Panc1 (cell line): ENCODE results near the gene PSD4. TPM values are rescaled to one million over a fixed set of nuclear protein-coding genes. Genes with fewer than 3 reads are reported as not detected.

Experiments used
- ATAC-seq: fragments of 200-7000 bp; cut with Tn5 transposase; 2 replicates; pipeline ENCODE4 v1.9.1; 2020; ENCODE audit warnings: mild to moderate bottlenecking, moderate library complexity
- BruUV-seq: library from RNA; stranded (reverse); fragments of 400-500 nt; replicated peaks from 2 replicates; lab custom pipeline; 2021; lab: Mats Ljungman, UMichigan
- CTCF ChIA-PET: fragments of 300-600 bp; sonication (Branson Sonifier 250); formaldehyde crosslinking; loops from one replicate; lab custom pipeline; 2022; ENCODE audit warnings: antibody characterized with exemption; lab: Charles Lee
- POLR2A ChIA-PET: fragments of 300-600 bp; sonication (Branson Sonifier 250); formaldehyde crosslinking; loops from one replicate; lab custom pipeline; 2022; ENCODE audit warnings: antibody characterized with exemption; lab: Charles Lee
- DNase-seq: peaks from one replicate; pipeline ENCODE4 v3.0.0-alpha.2; 2010; ENCODE audit warnings: low read depth, low spot score
- H3K27ac ChIP-seq: 2 replicates; pipeline ENCODE4 v1.5.1; 2011; ENCODE audit warnings: mild to moderate bottlenecking, low read length, inconsistent platforms
- H3K27me3 ChIP-seq: fragments of 200-500 bp; sonication (Bioruptor generic); 2 replicates; pipeline ENCODE4 v1.6.0; 2014; ENCODE audit warnings: low read length, inconsistent platforms; ENCODE audit not compliant: control insufficient read depth, insufficient read depth
- H3K36me3 ChIP-seq: fragments of 200-500 bp; sonication (Bioruptor generic); 2 replicates; pipeline ENCODE4 v1.5.1; 2014; ENCODE audit warnings: inconsistent platforms, mild to moderate bottlenecking, low read length, moderate library complexity; ENCODE audit not compliant: control insufficient read depth, insufficient read depth
- H3K4me1 ChIP-seq: 2 replicates; pipeline ENCODE4 v1.5.1; 2011; ENCODE audit warnings: inconsistent platforms, mild to moderate bottlenecking, low read length, moderate library complexity; ENCODE audit not compliant: control insufficient read depth, insufficient read depth
- H3K4me3 ChIP-seq, 2 experiments: 2 replicates each; pipeline ENCODE4 v1.5.1; 2011 to 2012; ENCODE audit warnings: low read depth in 2 of 2, low read length in 2 of 2, mild to moderate bottlenecking in 2 of 2, inconsistent platforms in 1 of 2, moderate library complexity in 1 of 2
- H3K9me3 ChIP-seq: fragments of 200-500 bp; sonication (Bioruptor generic); 2 replicates; pipeline ENCODE4 v1.5.1; 2014; ENCODE audit warnings: low read depth, mild to moderate bottlenecking, inconsistent platforms, low read length, moderate library complexity; ENCODE audit not compliant: control insufficient read depth, insufficient read depth
- POLR2AphosphoS5 ChIP-seq: IDR thresholded peaks from 2 replicates; pipeline ENCODE4 v1.6.1; 2012; ENCODE audit warnings: mild to moderate bottlenecking, low read depth, low read length, moderate library complexity
- SIN3A ChIP-seq: IDR thresholded peaks from 2 replicates; pipeline ENCODE4 v1.6.1; 2012; ENCODE audit warnings: low read depth, mild to moderate bottlenecking, low read length, moderate library complexity, borderline replicate concordance; ENCODE audit not compliant: insufficient read depth
- TCF7L2 ChIP-seq: IDR thresholded peaks from 2 replicates; pipeline ENCODE4 v1.6.1; 2011; ENCODE audit warnings: mild to moderate bottlenecking, low read depth, low read length, inconsistent platforms
- in situ Hi-C: cut with HindIII; loops from 2 replicates; pipeline ENCODE4 v1.10.0; 2016; ENCODE audit warnings: low sequenced_read_pairs, low pct_unique_long_range_greater_than_20kb
- intact Hi-C: fragments of 100-400 bp; cut with micrococcal nuclease; formaldehyde crosslinking; loops from one replicate; pipeline ENCODE4 v1.10.0; 2022; ENCODE audit not compliant: unreplicated experiment
- total RNA-seq: library from RNA; stranded (reverse); gene quantifications from one replicate; pipeline ENCODE4 v1.2.1, GENCODE V29; 2021; ENCODE audit not compliant: unreplicated experiment
- TF ChIP-seq, protein P1 (sequence below): fragments of 450-650 bp; IDR thresholded peaks from 2 replicates; pipeline ENCODE4 v1.5.1; 2017; ENCODE audit warnings: mild to moderate bottlenecking
- TF ChIP-seq, protein P2 (sequence below), 2 experiments: IDR thresholded peaks; 2 replicates each; pipeline ENCODE4 v1.6.1; 2011 to 2012; ENCODE audit warnings: low read depth in 2 of 2, control low read depth in 1 of 2, low read length in 1 of 2, mild to moderate bottlenecking in 1 of 2, moderate library complexity in 1 of 2; ENCODE audit not compliant: insufficient read depth in 1 of 2

Gene PSD4
- total RNA-seq, 1 experiment from 2014 or later: 3.6 TPM

DNA sequence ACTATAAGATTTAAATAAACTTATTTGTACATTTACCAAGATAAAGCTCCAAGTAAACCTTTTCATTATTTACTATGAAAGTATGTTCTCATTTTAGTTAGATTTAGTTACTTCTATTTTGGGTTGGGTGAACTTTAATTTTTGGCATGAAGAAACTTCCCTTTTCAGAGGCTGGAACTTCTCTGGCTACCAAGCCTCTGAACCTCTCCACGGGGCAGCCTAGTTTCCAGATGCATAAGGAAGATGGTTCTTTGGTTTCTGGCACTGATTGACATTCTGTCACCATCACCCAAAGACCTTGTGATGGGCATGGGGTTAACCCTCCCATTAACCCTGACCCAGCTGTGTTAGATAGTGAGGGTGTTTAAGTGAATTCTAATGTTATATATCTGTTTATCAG lies 17.1 kb downstream of the PSD4 start:
- intact Hi-C loops (no loop called here), in situ Hi-C loops (no loop called here)
- DNase-seq (no peak), ATAC-seq (no peak)
- Histone ChIP-seq H3K4me3 (no peak overlapping the region), H3K9me3 (no peaks in the 10 kb centered on the region), H3K36me3 (no peaks in the 10 kb centered on the region), H3K4me1 (no peaks in the 10 kb centered on the region), H3K27me3 (no peaks in the 10 kb centered on the region), H3K27ac (no peak overlapping the region)
- POLR2A ChIA-PET: no interaction called here
- BruUV-seq: no TSS peak
- CTCF ChIA-PET: interaction anchor here (0.6 kb wide), 1 partner anchor 141 kb away, joined by 4 read pairs; no protein-coding TSS in a partner anchor
- TF ChIP-seq POLR2AphosphoS5 (no peak), TCF7L2 (no peak), SIN3A (no peak)
- TF ChIP-seq, protein P1, sequence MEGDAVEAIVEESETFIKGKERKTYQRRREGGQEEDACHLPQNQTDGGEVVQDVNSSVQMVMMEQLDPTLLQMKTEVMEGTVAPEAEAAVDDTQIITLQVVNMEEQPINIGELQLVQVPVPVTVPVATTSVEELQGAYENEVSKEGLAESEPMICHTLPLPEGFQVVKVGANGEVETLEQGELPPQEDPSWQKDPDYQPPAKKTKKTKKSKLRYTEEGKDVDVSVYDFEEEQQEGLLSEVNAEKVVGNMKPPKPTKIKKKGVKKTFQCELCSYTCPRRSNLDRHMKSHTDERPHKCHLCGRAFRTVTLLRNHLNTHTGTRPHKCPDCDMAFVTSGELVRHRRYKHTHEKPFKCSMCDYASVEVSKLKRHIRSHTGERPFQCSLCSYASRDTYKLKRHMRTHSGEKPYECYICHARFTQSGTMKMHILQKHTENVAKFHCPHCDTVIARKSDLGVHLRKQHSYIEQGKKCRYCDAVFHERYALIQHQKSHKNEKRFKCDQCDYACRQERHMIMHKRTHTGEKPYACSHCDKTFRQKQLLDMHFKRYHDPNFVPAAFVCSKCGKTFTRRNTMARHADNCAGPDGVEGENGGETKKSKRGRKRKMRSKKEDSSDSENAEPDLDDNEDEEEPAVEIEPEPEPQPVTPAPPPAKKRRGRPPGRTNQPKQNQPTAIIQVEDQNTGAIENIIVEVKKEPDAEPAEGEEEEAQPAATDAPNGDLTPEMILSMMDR: no peak
- TF ChIP-seq, protein P2, sequence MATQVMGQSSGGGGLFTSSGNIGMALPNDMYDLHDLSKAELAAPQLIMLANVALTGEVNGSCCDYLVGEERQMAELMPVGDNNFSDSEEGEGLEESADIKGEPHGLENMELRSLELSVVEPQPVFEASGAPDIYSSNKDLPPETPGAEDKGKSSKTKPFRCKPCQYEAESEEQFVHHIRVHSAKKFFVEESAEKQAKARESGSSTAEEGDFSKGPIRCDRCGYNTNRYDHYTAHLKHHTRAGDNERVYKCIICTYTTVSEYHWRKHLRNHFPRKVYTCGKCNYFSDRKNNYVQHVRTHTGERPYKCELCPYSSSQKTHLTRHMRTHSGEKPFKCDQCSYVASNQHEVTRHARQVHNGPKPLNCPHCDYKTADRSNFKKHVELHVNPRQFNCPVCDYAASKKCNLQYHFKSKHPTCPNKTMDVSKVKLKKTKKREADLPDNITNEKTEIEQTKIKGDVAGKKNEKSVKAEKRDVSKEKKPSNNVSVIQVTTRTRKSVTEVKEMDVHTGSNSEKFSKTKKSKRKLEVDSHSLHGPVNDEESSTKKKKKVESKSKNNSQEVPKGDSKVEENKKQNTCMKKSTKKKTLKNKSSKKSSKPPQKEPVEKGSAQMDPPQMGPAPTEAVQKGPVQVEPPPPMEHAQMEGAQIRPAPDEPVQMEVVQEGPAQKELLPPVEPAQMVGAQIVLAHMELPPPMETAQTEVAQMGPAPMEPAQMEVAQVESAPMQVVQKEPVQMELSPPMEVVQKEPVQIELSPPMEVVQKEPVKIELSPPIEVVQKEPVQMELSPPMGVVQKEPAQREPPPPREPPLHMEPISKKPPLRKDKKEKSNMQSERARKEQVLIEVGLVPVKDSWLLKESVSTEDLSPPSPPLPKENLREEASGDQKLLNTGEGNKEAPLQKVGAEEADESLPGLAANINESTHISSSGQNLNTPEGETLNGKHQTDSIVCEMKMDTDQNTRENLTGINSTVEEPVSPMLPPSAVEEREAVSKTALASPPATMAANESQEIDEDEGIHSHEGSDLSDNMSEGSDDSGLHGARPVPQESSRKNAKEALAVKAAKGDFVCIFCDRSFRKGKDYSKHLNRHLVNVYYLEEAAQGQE (IDR thresholded peaks at IDR 0.05; ENCODE audit: insufficient read depth in 1 of 2, low read depth in 2 of 2, low read length in 1 of 2): no peak

DNA sequence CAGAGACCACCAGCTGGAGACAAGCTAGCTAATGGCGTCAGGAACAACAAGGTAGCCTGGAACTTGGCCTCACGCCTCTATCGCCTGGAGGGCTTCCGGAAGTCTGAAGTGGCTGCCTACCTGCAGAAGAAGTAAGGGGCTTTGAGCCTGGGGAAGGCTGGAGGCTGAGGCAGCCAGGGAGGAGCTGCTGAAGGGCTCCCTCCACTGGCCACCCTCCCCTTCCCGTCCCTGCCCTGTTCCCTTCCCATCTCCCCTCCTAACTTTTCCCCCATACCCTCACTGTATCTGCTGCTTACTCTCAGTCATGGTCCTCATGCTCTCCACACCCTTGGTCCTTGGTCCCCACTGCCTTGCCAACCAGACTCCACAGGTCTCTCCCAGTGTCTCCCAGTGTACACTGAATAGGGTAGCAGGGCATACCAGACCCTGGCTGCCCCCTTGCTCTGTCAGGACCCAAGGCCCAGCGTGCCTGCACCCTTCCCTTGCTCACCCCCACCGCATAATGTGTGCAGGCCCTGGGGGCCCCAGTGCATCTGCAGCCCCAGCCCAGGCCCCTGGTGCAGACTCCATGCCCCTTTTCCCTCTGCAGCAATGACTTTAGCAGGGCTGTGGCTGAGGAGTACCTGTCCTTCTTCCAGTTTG lies 18.8 kb downstream of the PSD4 start:
- ChIA-PET POLR2A (no interaction called here), CTCF (no interaction called here)
- Histone ChIP-seq H3K27me3 (no peaks in the 10 kb centered on the region), H3K9me3 (no peaks in the 10 kb centered on the region), H3K4me3 (no peak overlapping the region), H3K36me3 (no peaks in the 10 kb centered on the region), H3K4me1 (no peaks in the 10 kb centered on the region), H3K27ac (no peak overlapping the region)
- ATAC-seq (no peak), DNase-seq (no peak)
- TF ChIP-seq SIN3A: no peak
- TF ChIP-seq, protein P2 (IDR thresholded peaks at IDR 0.05; ENCODE audit: insufficient read depth in 1 of 2, low read depth in 2 of 2, low read length in 1 of 2): no peak
- no peak for TF ChIP-seq POLR2AphosphoS5
- intact Hi-C loops: no loop called here
- BruUV-seq: no TSS peak
- in situ Hi-C loops: no loop called here
